ENCODE results near the gene SH3PXD2A.

DNA sequence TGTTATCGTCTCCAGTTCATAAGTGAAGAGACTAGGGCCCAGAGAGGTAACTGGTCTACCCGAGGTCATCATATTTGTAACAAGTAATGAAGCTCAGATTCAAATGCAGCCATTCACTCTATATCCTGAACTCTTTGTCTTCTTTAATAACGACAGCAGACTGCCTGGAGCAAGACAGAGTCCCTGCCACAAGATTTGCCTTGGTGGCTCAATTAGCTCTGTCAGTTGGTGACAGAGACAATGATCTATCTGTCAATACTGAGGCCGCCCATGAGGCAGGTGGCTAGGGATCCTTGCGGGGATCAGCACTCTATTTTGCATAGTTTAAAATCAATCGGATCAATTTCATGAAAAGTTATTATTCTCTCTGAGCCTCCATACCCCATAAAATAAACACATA lies 43.9 kb downstream of the SH3PXD2A start:
- TF ChIP-seq POLR2A (IDR thresholded peaks at IDR 0.05), result no peak
- TF ChIP-seq CTCF (IDR thresholded peaks at IDR 0.05), result no peak

Data from sigmoid colon (tissue), 3 donors.